GM18520 (cell line): ENCODE results near the gene ID1.
"Not testable (repeated sequence)": the region's sequence is repeated elsewhere in the genome, so short reads cannot be mapped to it uniquely, and the experiment has no call there.

Experiments used
- ATAC-seq: cut with Tn5 transposase; IDR thresholded peaks from one replicate; pipeline ENCODE4 v1.9.1; 2021; ENCODE audit not compliant: unreplicated experiment

The ID1 gene

DNA sequence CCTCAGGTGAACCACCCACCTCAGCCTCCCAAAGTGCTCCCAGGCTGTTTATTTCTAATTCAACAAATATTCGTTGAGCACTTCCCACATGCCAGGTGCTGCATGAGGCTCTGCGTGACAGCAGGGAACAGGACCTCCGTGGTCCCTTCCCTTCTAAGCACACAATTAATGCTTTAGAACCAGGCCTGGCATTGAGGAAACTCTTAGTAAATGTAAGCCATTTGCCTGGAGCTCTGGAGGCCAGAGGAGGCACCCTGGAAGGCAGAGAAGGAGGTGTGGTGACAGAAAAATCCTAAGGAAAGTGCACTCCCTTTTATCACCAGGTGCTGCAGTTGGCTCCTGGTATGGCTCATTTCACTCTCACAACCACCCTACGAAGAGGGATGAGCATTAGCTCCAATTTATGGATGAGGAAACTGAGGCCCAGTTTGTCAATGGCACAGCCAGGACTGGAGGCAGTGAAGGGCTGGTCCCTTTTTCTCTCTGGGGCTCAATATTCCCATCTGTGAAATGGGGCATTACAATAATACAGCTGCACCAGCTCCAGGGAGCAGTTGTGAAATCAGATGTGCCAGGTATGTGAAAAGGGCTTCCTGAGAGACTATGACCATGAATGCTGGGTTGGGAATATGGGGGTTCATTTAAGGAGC is 8.1 kb upstream of the ID1 start:
- ATAC-seq = no peak

DNA sequence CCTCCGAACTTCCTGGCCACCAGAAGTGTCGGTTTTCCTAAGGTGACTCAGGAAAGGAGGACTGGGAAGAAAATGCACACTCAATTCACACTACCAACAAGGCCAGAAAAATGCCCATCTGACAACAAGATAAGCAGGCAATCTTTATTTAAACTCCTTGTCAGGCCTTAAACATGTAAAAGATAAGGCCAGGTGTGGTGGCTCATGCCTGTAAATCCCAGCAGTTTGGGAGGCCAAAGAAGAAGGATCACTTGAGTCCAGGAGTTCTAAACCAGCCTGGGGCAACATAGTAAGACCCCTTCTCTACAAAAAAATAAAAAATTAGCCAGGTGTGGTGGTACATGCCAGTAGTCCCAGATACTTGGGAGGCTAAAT is 7.6 kb upstream of the ID1 start:
- ATAC-seq = no peak

DNA sequence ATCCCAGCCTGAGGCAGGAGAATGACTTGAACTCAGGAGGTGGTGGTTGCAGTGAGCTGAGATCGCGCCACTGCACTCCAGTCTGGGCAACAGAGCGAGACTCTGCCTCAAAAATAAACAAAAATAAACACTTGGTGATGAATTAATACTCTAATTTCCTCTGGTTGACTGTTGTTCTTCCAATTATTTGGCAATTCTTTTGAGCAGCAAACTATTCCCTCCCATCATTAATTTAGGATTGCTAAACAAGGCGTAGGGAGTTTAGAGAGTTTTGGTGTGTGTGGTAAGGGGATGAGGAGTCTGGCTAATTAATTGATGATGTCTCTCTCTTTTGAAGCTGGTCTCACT is 2.7 kb upstream of the ID1 start:
- no peak for ATAC-seq

DNA sequence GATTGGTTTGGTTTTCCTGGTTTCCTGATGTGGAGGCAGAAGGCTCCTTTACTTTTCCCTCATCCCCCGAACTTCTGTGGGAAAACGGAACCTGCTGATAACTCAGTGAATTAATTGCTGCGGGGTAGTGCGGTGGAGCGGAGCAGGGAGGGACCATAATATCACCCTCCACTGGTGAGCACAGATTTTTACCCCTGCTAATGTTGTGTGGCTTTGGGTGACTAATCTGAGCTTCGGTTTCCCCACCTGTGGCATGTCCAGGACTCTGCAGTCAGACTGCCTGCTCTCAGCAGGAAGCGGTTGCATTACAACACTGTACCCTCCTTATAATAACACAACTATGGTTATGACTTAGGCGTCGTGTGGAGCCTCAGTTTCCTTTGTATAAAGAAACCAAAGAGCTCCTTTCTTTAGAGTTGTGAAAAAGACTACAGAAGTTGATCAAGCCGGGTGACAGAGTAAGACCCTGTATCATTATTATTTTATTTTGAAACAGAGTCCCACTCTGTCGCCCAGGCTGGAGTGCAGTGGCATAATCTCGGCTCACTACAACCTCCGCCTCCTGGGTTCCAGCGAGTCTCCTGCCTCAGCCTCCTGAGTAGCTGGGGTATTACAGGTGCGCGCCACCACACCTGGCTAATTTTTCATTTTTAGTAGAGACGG is 2.2 kb upstream of the ID1 start:
- peak; percentile 84 for ATAC-seq

DNA sequence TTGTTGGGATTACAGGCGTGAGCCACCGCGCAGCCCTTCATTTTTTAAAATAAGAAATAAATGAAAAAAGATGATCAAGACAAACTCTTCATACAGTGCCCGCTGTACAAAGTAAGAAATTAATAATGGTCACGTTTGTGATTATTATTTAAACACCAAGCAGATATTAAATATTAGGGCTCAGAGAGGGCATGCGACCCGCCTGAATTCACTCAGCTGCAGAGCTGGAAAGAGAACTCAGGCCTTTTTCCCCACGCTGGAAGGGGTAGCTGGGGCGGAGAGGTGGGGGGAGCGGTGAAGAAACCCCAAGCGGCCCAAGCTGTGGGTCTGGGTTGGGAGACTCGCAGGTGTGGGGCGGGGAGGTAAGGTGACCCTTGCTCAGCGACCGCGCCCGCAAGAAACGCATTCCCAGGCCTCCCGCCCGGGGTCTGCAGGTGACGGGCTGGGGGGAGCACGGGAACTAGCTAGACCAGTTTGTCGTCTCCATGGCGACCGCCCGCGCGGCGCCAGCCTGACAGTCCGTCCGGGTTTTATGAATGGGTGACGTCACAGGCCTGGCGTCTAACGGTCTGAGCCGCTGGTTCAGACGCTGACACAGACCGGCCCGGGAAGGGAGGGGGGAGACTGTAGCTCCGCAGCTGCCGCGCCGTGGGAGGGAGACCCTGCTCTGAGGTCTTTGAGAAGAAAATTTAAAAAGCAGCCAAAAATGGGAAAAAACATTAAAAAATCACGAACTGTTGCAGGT is 1.1 kb upstream of the ID1 start:
- ATAC-seq = peak; percentile 37

DNA sequence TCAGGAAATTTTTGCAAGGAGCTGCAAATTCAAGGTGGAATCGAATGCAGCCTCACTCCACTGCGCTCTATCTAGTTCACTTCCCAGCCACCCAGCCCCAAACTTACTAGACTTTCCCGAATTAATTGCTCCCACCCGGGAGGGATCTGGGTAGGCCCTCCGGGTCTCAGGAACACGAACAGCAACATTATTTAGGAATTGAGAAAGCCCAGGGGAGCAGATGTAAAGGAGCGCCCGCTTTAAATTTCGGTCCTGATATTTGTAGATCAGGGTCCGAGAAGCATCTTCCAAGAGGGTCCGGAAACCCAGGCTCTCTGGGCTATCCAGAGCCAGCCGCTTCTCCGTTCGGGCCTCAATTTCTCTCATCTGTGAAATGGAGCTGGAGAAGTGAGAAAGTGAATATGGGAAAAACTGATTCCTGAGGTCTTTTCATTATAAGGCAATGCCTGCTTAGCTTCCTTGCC is 490 bp upstream of the ID1 start:
- ATAC-seq = no peak

DNA sequence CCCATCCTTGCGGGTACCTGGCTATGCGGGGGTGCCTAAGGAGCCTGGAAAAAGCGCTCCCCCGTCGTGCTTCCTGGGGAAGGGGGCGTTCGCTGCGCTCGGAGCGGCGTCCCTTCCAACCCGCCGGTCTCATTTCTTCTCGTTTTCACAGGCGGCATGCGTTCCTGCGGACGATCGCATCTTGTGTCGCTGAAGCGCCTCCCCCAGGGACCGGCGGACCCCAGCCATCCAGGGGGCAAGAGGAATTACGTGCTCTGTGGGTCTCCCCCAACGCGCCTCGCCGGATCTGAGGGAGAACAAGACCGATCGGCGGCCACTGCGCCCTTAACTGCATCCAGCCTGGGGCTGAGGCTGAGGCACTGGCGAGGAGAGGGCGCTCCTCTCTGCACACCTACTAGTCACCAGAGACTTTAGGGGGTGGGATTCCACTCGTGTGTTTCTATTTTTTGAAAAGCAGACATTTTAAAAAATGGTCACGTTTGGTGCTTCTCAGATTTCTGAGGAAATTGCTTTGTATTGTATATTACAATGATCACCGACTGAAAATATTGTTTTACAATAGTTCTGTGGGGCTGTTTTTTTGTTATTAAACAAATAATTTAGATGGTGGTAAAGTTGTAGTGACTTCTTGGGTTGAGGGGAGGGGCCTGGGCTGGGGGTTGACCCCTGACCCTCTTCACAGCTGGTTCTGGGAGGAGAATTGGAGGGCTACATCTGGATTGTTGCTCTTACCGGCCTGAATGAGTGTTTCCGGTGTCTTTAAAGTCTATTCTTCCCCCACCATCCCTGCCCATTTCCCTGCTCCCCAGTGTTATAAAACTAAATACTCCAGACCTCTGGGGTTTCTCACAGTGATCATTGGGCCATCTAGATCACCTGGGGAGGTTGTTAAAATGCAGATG is 1.1 kb downstream of the ID1 start:
- ATAC-seq = no peak

DNA sequence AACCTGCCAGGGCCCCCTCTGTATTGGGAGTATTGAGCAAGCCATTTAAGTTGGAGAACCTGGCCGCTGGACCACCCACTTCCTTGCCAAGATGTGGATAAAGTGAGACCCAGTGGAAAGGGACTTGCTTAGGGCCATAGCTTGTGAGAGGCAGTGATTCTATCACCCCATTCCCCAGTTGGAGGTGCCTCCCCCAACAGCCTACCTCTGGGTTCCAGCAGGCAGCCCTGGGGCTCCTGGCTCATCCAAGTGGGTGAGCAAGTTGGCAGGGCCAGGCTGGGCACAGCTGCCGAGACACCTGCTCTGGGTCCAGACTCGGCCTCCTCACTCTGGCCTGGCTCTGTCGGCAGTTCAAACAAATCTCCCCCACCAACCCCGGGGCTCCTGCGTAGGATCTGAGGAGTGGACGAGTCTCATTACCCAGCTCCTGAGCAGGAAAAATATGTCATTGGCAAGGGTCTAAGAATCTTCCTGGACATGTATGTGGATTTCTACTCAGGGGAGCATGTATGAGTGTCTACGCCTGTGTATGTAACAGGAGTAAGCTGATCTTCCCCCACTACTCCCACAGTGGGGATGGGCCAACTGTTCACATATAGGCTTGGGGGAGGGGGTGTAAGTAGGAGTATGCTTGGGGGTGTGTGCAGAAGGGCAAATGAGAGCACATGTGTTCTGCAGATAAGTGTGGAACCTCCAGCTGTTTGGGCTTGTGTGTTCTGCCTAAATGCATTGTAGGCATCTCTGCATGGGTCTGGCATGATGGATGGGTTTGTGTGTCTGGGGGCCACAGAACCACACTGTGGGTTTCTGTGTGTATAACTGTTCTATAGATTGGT is 1.9 kb downstream of the ID1 start:
- ATAC-seq = no peak

DNA sequence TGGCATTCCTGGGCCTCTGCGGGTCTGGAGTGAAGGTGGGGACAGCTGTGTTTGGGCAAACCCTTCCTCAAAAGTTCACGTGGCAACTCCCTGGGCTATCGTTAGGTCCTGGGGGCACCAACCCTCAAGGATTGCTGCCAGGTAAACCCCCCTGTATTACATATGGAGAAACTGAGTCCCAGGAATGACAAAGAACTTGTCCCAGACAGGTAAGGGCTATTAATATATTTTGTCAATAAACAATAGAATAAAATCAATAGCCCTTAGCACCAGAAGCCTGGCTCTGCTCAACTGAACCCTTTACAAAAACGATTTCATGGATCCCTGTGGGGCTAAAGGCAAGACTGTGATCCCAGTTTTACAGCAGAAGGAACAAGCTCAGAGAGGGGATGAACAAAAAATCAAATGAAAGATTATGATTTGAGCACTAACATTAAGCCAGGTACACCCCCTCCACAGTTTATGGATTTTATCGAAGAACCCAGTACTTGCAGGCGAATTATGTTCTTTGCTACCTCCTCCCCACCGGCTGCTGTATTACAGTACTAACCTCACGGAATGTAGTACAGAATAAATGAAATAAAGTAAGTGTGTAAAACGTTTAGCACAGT is 2.7 kb downstream of the ID1 start:
- no peak for ATAC-seq

DNA sequence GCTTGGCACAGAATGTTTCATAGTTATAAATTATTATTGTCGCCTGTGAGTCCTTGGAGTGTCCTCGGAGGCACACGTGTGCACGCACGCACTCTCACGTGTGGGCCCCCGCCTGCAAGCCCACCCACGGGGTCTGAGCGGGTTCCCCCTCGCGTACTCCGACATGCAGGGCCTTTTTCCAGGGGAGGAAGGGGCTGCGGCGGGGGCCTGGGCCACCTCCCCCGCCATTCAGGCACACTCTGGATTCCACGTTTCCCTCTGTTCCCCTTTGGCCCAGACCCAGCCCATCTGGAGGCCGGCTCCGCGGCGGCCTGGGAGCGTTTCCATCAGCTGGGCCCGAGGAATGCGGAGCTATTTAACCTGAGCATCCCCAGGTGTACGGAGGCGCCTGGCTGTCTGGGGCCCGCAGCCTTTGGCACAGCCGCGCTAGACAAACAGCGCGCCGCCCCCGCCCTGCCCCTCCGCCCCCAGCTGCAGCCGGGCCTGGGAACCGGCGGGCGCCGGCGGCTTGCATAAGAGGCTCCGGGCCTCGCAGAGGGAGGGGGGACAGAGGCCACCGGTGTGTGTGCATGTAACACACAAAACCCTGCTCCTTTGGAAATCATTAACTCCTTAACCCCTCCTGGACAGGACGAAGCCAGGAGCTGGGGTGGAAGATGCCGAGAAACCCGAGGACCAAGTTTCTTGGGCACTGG is 3.3 kb downstream of the ID1 start:
- no peak for ATAC-seq

DNA sequence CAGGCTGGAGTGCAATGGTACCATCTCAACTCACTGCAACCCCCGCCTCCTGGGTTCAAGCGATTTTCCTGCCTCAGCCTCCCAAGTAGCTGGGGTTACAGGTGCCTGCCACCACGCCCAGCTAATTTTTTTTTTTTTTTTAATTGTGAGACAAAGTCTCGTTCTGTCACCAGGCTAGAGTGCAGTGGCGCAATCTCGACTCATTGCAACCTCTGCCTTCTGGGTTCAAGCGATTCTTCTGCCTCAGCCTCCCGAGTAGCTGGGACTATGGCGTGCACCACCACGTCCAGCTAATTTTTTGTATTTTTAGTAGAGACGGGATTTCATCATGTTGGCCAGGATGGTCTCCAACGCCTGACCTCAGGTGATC is 7.2 kb downstream of the ID1 start:
- not testable (repeated sequence) for ATAC-seq

DNA sequence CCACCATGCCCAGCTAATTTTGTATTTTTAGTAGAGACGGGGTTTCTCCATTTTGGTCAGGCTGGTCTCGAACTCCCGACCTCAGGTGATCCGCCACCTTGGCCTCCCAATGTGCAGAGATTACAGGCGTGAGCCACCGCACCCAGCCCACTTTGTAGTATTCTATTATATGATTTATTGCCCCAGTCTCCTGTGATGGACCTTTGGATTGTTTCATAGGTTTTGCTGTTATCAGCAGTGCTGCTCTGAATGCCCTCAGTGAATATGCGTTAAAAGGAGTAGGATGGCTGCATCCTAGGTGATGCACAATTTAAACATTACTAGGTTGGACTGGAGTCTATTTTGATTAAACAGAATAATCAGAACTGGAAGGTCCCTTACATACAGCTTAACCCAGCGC is 10.3 kb downstream of the ID1 start:
- no peak for ATAC-seq

DNA sequence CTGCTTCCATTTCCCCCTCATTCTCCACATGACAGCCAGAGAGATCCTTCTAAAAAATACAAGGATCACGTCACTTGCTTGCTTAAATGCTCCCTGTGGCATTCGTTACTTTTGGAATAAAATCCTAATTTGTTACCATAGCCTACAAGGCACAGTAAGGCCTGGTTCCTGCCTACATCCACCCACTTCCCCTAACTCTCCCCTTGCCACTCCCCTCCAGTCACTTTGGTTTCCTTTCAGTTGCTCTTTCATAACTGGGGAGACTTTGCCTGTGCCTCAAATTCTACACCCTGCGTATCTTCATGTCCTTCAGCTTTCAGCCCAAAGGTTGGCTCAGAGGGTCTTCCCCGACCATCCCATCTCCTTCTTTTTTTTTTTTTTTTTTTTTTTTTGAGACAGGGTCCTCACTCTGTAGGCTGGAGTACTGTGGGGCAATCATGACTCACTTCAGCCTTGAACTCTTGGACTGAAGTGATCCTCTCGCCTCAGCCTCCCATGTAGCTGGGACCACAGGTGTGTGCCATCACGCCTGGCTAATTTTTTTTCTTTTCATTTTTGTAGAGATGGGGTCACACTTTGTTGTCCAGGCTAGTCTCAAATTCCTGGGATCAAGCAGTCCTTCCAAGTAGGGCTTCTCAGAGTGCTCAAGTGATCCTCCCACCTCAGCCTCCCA is 12.5 kb downstream of the ID1 start:
- ATAC-seq = no peak

DNA sequence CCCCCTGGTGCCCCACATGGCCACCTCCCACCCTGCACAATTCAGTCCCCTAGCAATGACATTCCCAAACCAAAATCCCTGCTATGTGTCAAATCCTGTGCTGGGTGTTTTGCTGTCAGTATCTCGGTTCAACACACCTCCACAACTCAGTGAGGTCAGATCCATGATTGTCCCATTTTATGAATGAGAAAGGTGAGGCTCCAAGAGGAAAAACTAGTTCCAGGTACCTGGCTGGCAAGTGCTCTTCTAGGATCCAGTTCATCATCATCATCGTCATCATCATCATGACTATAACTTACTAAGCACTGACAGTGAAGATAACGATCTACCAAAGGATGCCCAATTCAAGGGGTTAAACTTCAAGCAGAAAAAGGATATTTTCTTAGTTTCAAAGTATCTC is 15.2 kb downstream of the ID1 start:
- no peak for ATAC-seq

DNA sequence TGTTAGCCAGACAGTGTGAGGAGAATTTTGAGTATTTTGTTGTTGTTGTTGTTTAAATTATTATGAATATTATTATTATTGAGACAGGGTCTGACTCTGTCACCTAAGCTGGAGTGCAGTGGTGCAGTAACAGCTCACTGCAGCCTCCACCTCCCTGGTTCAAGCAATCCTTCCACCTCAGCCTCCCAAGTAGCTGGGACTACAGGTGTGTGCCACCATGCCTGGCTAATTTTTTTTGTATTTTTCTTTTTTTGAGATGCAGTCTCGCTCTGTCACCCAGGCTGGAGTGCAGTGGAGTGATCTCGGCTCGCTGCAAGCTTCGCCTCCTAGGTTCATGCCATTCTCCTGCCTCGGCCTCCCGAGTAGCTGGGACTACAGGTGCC is 18.0 kb downstream of the ID1 start:
- ATAC-seq = not testable (repeated sequence)

DNA sequence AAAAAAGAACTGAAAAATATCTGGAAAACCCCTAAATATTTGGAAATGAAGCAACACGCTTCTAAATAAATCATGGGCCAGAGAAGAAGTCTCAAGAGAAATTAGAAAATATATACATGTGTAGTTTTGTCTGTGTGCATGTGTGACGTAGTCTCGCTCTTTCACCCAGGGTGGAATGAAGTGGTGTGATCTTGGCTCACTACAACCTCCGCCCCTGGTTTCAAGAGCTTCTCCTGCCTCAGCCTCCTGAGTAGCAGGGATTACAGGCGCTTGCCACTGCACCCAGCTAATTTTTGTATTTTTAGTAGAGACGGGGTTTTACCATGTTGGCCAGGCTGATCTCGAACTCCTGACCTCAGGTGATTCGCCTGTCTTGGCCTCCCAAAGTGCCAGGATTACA is 21.4 kb downstream of the ID1 start:
- not testable (repeated sequence) for ATAC-seq

DNA sequence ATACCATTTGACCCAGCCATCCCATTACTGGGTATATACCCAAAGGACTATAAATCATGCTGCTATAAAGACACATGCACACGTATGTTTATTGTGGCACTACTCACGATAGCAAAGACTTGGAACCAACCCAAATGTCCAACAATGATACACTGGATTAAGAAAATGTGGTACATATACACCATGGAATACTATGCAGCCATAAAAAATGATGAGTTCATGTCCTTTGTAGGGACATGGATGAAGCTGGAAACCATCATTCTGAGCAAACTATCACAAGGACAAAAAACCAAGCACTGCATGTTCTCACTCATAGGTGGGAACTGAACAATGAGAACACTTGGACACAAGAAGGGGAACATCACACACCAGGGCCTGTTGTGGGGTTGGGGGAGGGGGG is 23.0 kb downstream of the ID1 start:
- ATAC-seq = not testable (repeated sequence)

DNA sequence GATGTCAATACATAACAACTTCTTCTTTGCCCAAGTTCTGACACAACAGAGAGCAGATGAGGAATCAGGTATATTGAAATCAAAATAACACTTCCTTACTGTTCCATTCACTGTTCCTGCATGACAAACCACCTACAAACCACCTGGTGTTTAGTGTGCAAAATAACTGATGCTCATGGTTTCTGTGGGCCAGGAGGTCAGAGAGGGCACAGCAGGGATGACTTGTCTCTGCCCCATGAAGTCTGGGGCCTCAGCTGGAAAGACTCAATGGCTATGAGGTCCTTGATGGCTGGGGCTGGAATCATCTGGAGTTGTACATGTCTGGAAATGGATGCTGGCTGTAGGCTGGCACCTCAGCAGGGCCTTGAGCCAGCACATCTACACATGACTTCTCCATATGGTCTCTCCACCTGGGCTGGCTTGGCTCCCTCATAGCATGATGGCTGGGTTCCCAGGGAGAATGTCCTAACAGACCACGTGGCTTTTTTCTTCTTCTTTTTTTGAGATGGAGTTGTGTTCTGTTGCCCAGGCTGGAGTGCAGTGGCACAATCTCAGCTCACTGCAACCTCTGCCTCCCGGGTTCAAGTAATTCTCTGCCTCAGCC is 25.2 kb downstream of the ID1 start:
- ATAC-seq = no peak
